Activated CD8-positive, alpha-beta memory T cell treated with anti-CD3 and anti-CD28 coated beads for 4 hours (primary cell): ENCODE measurements around the gene BUB1.
"Not testable (repeated sequence)": the region's sequence is repeated elsewhere in the genome, so short reads cannot be mapped to it uniquely, and the experiment has no call there.

ENCODE experiments used
- DNase-seq, 2 donors: peaks; one replicate each; pipeline ENCODE4 v3.0.0-alpha.2; 2020; ENCODE audit warnings: low read depth in 2 of 2

Gene BUB1

DNA sequence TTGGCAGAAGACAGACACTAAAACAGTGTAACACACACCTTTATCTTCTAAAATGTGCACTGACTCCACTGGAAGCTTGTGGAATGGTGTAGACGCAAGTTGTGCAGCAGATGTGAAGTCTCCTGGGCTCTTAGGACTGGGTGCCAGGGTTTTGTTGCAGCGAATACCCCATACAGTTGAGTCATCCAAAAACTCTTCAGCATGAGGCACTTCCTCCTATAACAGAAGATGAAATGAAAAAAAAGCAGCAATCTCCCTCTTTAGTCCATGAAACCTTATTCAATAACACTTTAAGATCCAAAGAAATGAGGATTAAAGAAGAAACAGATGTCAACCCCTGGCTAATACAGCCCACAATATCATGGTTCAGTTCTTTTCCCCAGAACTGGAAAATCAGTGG lies 22.2 kb downstream of the BUB1 start:
- DNase-seq: no peak

- no peak for DNase-seq
Observed at GRCh38 chr2:110653861-110654260, 24.0 kb downstream of the BUB1 start.

DNA sequence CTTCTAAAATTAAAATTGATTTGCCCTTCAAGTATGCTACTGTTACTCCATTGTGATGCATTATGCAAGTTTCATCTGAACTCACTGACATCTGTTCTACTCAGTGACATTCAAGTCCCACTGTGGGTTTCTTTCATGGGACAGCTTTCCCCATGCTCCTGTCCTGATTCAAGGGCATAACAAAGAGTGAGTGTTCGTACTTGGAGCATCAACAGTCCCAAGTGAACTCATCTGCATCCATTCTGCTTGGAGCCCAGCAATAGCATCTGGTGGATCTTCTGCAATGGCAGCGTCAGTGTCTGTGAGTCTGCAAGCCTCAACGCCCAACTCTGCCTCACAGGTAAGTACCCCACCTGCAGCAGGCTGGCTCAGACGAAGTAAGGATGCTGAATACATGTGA lies 27.5 kb downstream of the BUB1 start:
- no peak for DNase-seq

GRCh38 chr2:110647777-110648176 lies 30.1 kb downstream of the BUB1 start:
- no peak for DNase-seq

- DNase-seq: no peak
Observed at GRCh38 chr2:110645616-110646015, 32.2 kb downstream of the BUB1 start.

GRCh38 chr2:110644357-110644756 lies 33.5 kb downstream of the BUB1 start:
- no peak for DNase-seq

DNA sequence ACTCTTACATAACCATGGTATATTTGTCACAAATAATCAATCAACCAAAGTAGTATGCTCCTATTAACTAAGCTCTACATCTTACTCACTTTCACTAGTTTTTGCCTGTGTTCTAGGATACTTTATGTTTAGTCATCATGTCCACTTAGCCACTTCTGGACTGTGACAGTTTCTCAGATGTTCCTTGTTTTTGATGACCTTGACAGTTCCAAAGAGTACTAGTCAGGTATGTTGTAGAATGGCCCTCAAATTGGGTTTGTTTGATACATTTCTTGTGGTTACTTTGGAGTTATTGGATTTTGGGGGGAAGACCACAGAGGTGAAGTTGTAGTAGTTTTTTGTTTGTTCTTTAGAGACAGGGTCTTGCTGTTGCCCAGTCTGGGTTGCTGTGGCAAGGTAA lies 35.5 kb downstream of the BUB1 start:
- no peak for DNase-seq

- no peak for DNase-seq
Observed at GRCh38 chr2:110639972-110640371, 37.9 kb downstream of the BUB1 start.

- no peak for DNase-seq
Observed at GRCh38 chr2:110638952-110639695, 38.7 kb downstream of the BUB1 start.

DNA sequence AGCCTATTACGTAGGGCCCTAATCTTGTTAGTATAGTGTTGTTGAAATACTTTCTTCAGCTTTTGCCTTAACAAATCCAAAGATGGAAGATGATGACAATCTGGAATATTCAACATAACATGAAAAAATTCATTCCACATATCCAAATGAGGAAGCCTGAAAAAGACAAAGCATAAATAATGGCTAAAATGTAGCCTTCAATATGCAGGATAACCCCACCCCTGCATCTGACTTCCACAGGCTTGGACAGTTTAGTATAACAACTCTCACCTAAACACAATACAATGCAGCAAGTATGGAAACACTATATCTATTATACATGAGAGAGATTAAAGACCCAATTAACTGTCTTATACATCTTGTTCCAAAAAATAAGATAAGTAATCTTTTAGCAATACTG lies 39.9 kb downstream of the BUB1 start:
- no peak for DNase-seq

DNA sequence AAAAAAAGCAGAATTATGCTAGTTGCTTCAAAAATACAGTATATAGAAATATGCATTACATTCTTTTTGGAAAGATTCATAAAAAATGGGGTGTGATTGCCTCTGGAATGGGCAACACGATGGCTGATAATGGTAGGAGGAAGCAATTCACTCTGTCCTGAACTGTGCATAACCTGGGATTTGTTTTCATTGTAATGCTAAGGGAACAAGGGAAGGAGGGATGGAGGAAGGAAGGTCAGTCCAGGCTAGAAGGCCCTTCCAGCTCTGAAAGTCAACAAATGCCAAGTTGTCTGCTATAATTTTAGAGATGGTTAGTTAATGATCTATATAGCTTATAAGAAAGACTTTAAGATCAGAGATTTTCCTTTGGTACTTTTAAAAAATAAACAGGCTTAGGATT lies 40.8 kb downstream of the BUB1 start:
- DNase-seq: no peak

DNA sequence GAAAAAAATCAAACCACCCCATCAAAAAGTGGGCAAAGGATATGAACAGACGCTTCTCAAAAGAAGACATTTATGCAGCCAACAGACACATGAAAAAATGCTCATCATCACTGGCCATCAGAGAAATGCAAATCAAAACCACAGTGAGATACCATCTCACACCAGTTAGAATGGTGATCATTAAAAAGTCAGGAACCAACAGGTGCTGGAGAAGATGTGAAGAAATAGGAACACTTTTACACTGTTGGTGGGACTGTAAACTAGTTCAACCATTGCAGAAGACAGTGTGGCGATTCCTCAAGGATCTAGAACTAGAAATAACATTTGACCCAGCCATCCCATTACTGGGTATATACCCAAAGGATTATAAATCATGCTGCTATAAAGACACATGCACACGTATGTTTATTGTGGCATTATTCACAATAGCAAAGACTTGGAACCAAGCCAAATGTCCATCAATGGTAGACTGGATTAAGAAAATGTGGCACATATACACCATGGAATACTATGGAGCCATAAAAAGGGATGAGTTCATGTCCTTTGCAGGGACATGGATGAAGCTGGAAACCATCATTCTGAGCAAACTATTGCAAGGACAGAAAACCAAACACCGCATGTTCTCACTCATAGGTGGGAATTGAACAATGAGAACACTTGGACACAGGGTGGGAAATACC lies 41.8 kb downstream of the BUB1 start:
- DNase-seq: not testable (repeated sequence)

- not testable (repeated sequence) for DNase-seq
Observed at GRCh38 chr2:110627348-110627747, 50.5 kb downstream of the BUB1 start.

DNA sequence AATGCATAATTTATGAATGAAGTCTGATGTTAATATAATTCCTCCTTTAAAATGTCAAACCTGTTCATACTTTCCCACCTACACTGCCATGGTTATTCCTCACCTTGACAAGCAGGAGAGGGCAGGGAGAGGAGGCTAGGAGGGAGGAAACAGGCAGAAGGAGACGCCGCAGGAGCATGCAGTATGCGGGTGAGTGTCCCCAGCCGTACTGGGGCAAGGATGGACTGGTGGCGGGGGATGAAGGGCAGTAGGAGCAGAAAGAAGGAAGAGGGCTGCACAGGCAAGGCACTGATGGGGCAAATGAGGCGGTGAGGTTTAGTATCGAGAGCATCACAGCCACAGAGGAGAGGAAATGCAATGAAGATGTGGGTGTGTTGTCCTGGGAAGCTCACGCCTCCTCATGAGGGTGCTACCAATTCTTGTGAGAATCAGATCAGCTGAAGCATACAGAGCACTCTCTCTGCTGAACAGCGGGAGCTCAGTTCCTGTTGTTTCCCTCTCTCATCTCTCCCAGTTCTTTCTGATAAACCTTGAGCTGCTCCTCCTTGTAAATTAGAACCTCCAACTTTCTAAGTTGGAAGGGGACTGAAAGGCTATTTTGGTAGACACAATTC lies 58.4 kb downstream of the BUB1 start:
- not testable (repeated sequence) for DNase-seq

- DNase-seq: not testable (repeated sequence)
Observed at GRCh38 chr2:110613927-110614326, 63.9 kb downstream of the BUB1 start.

DNA sequence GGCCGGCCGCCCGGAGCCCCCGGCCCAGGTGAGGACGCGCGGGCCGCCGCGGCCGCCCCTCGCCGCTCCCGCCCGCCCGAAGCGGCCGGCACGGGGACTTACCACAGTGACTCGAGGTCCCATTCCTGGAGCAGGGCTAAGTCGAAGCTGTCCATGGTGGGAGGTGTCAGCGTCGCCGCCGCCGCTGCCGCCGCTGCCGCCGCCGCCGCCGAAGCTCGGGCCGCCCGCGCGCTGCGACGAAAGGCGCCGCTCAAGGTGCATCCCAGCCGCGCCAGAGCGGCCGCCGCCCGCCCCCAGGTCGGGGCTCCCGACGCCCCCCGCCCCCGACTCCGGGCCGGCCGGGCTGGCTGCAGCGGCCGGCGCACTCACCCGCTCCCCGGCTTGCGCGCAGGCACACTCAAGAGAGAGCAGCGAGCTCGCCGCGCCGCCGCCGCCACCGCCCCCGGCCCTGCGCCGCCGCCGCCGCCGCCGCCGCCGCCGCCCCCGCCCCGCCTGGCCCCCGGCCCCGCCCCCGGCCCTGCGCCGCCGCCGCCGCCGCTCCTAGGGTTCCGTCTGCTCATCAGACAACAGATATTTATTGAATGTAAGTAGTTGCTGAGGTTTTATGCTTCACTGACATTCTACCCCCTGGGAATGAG lies 67.1 kb downstream of the BUB1 start:
- not testable (repeated sequence) for DNase-seq

GRCh38 chr2:110609843-110610612 lies 67.8 kb downstream of the BUB1 start:
- DNase-seq: not testable (repeated sequence)

- DNase-seq: not testable (repeated sequence)
Observed at GRCh38 chr2:110608788-110609502, 68.9 kb downstream of the BUB1 start.

- DNase-seq: not testable (repeated sequence)
Observed at GRCh38 chr2:110605057-110605456, 72.8 kb downstream of the BUB1 start.

- DNase-seq: not testable (repeated sequence)
Observed at GRCh38 chr2:110603917-110604591, 73.8 kb downstream of the BUB1 start.
